ENCODE results near the gene LGALS14.

The LGALS14 gene

GRCh38 chr19:39745643-39746042, 41.4 kb downstream of the LGALS14 start:
- DNase-seq (ENCODE audit: low read depth in 3 of 3, low spot score in 1 of 3), result no peak

- no peak for DNase-seq (ENCODE audit: low read depth in 3 of 3, low spot score in 1 of 3)
Observed at GRCh38 chr19:39746836-39747529, 42.7 kb downstream of the LGALS14 start.

- DNase-seq (ENCODE audit: low read depth in 3 of 3, low spot score in 1 of 3), result no peak
Observed at GRCh38 chr19:39749981-39750380, 45.7 kb downstream of the LGALS14 start.

GRCh38 chr19:39752390-39752789, 48.1 kb downstream of the LGALS14 start:
- no peak for DNase-seq (ENCODE audit: low read depth in 3 of 3, low spot score in 1 of 3)

GRCh38 chr19:39752795-39753194, 48.5 kb downstream of the LGALS14 start:
- DNase-seq (ENCODE audit: low read depth in 3 of 3, low spot score in 1 of 3), result no peak

GRCh38 chr19:39754544-39754943, 50.3 kb downstream of the LGALS14 start:
- no peak for DNase-seq (ENCODE audit: low read depth in 3 of 3, low spot score in 1 of 3)

- no peak for DNase-seq (ENCODE audit: low read depth in 3 of 3, low spot score in 1 of 3)
Observed at GRCh38 chr19:39754971-39755370, 50.7 kb downstream of the LGALS14 start.
